ENCODE data around the gene PARN.
"Not testable (repeated sequence)": the region's sequence is repeated elsewhere in the genome, so short reads cannot be mapped to it uniquely, and the experiment has no call there.

- TF ChIP-seq CTCF (conservative IDR thresholded peaks at IDR 0.05 in 1 of 2, IDR thresholded peaks at IDR 0.05 in 1 of 2; ENCODE audit: low read depth in 1 of 2, low read length in 2 of 2); EZH2 (IDR thresholded peaks at IDR 0.05; ENCODE audit: low read length, missing control alignments): not testable (repeated sequence)
Measured at GRCh38 chr16:14630620-14631330, 715 bp upstream of the PARN start.
